PC-3 (cell line): Measurements from ENCODE around the gene RPS23. TPM values are rescaled to one million over a fixed set of nuclear protein-coding genes. Genes with fewer than 3 reads are reported as not detected.

Experiments
- ATAC-seq: fragments of 200-7000 bp; cut with Tn5 transposase; 2 replicates; pipeline ENCODE4 v1.9.1; 2020; ENCODE audit warnings: mild to moderate bottlenecking, moderate library complexity
- BruUV-seq: library from RNA; stranded (reverse); fragments of 400-500 nt; replicated peaks from 2 replicates; lab custom pipeline; 2021; lab: Mats Ljungman, UMichigan
- CTCF ChIA-PET: fragments of 300-600 bp; sonication (Branson Sonifier 250); formaldehyde crosslinking; loops from one replicate; lab custom pipeline; 2022; ENCODE audit warnings: antibody characterized with exemption; lab: Charles Lee
- POLR2A ChIA-PET: fragments of 300-600 bp; sonication (Branson Sonifier 250); formaldehyde crosslinking; loops from one replicate; lab custom pipeline; 2022; ENCODE audit warnings: antibody characterized with exemption; ENCODE audit not compliant: unreplicated experiment; lab: Charles Lee
- DNase-seq: peaks from one replicate; pipeline ENCODE4 v3.0.0-alpha.2; 2015
- H2AFZ ChIP-seq: fragments of 300-600 bp; sonication (generic); 2 replicates; pipeline ENCODE4 v1.6.0; 2016; ENCODE audit warnings: antibody characterized with exemption, low read length
- H3F3A ChIP-seq: fragments of 300-600 bp; sonication (generic); one replicate; pipeline ENCODE4 v1.6.0; 2017; ENCODE audit warnings: antibody characterized with exemption, low read length, control low read depth, mild to moderate bottlenecking; ENCODE audit not compliant: unreplicated experiment
- H3K27ac ChIP-seq: fragments of 300-600 bp; sonication (generic); 2 replicates; pipeline ENCODE4 v1.5.1; 2016; ENCODE audit warnings: mild to moderate bottlenecking, low read length
- H3K27me3 ChIP-seq: fragments of 300-600 bp; sonication (generic); 2 replicates; pipeline ENCODE4 v1.6.1; 2016; ENCODE audit warnings: low read length, mixed read lengths
- H3K36me3 ChIP-seq: fragments of 300-600 bp; sonication (generic); 2 replicates; pipeline ENCODE4 v1.6.1; 2016; ENCODE audit warnings: low read depth, mixed run types, low read length, mixed read lengths
- H3K4me1 ChIP-seq: fragments of 300-600 bp; sonication (generic); 2 replicates; pipeline ENCODE4 v1.5.1; 2016; ENCODE audit warnings: low read length; ENCODE audit not compliant: insufficient read depth
- H3K4me2 ChIP-seq: fragments of 300-600 bp; sonication (generic); 2 replicates; pipeline ENCODE4 v1.6.0; 2016; ENCODE audit warnings: low read length
- H3K4me3 ChIP-seq: fragments of 300-600 bp; sonication (generic); 2 replicates; pipeline ENCODE4 v1.5.1; 2016; ENCODE audit warnings: mild to moderate bottlenecking, low read length, mixed read lengths
- H3K79me2 ChIP-seq: fragments of 300-600 bp; sonication (generic); 2 replicates; pipeline ENCODE4 v1.6.1; 2017; ENCODE audit warnings: low read length, mixed read lengths
- H3K9ac ChIP-seq: fragments of 300-600 bp; sonication (generic); 2 replicates; pipeline ENCODE4 v1.6.0; 2016; ENCODE audit warnings: mild to moderate bottlenecking, low read length
- H3K9me2 ChIP-seq: fragments of 300-600 bp; sonication (generic); replicated peaks from 2 replicates; pipeline ENCODE4 v1.6.1; 2016; ENCODE audit warnings: mixed run types, low read length, mixed read lengths
- H3K9me3 ChIP-seq: fragments of 300-600 bp; sonication (generic); 2 replicates; pipeline ENCODE4 v1.6.1; 2016; ENCODE audit warnings: low read length, mixed read lengths
- H4K20me1 ChIP-seq: fragments of 300-600 bp; sonication (generic); 2 replicates; pipeline ENCODE4 v1.6.1; 2016; ENCODE audit warnings: low read length, mixed read lengths
- CTCF ChIP-seq: fragments of 300-600 bp; sonication (generic); conservative IDR thresholded peaks from 2 replicates; pipeline ENCODE4 v1.5.1; 2017; ENCODE audit warnings: antibody characterized with exemption, low read depth, mild to moderate bottlenecking, low read length
- EZH2 ChIP-seq: fragments of 300-600 bp; sonication (generic); IDR thresholded peaks from one replicate; pipeline ENCODE4 v1.6.1; 2017; ENCODE audit warnings: antibody characterized with exemption, mild to moderate bottlenecking, low read length; ENCODE audit not compliant: unreplicated experiment
- EZH2phosphoT487 ChIP-seq: fragments of 300-600 bp; sonication (generic); IDR thresholded peaks from 2 replicates; pipeline ENCODE4 v1.6.1; 2018; ENCODE audit warnings: mild to moderate bottlenecking, antibody characterized with exemption, low read length, borderline replicate concordance
- intact Hi-C: fragments of 100-400 bp; cut with micrococcal nuclease; formaldehyde crosslinking; loops from 2 replicates; pipeline ENCODE4 v1.9.0; 2023
- total RNA-seq: library from RNA; depleted of rRNA; stranded (reverse); fragments of >200 nt; gene quantifications from 2 replicates; pipeline ENCODE4 v1.2.3, GENCODE V29; 2014

Gene RPS23
- total RNA-seq, 1 experiment from 2014 or later = 2,407 TPM

DNA sequence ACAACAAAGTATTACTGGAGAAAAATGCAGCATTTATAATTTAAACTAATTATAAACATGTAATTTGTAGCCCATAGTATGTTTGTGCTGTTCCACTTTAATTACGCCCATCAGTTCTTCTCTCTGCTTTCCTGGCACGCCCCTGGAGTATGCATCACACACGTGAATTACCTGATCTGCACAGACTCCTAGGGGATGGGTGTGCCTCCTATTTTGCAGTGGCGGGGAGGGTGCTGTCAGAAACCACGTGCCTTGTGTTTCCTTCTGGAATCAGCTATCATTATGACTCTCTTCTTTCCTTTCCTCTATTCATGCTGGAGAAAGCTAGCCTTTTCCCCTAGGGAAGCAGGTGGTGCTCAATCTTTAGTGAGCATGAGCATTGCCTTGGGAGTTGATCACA is 43.3 kb downstream of the RPS23 start:
- POLR2A ChIA-PET = no interaction called here
- DNase-seq = no peak

GRCh38 chr5:82225525-82226172 is 52.5 kb downstream of the RPS23 start:
- H3K4me2 ChIP-seq = no peak overlapping the region
- ATAC-seq = peak; percentile 93
- H3K27ac ChIP-seq = no peak overlapping the region

More for the DNA sequence above, 43.3 kb downstream of the RPS23 start:
- no peak for TF ChIP-seq CTCF
- TF ChIP-seq EZH2phosphoT487 = no peak
- TF ChIP-seq EZH2 = no peak
- ATAC-seq = no peak
- CTCF ChIA-PET = no interaction called here
- Histone ChIP-seq H3K27ac (no peak overlapping the region), H3K9me3 (no peaks in the 10 kb centered on the region), H3K9me2 (no peaks in the 10 kb centered on the region), H3K4me3 (no peak overlapping the region), H3K27me3 (no peaks in the 10 kb centered on the region), H4K20me1 (no peaks in the 10 kb centered on the region), H3K9ac (no peak overlapping the region), H3K36me3 (no peaks in the 10 kb centered on the region), H3K4me1 (no peaks in the 10 kb centered on the region), H3K79me2 (no peaks in the 10 kb centered on the region), H2AFZ (no peak overlapping the region), H3F3A (no peaks in the 10 kb centered on the region), H3K4me2 (no peak overlapping the region)
- intact Hi-C loops = no loop called here
- no TSS peak for BruUV-seq

More at GRCh38 chr5:82225525-82226172, 52.5 kb downstream of the RPS23 start:
- DNase-seq = peak; percentile 80
- H3K4me1 ChIP-seq = no peaks in the 10 kb centered on the region
- H3K9me2 ChIP-seq = no peaks in the 10 kb centered on the region
- intact Hi-C loops = loop anchor here (1.0 to 5.0 kb wide), 5 partner anchors 51 to 798 kb away; no protein-coding TSS in a partner anchor
- no TSS peak for BruUV-seq
- H3K79me2 ChIP-seq = no peaks in the 10 kb centered on the region
- ChIA-PET POLR2A (no interaction called here), CTCF (interaction anchor here (0.5 to 0.6 kb wide), 2 partner anchors 58 to 84 kb away, joined by 3 read pairs; no protein-coding TSS in a partner anchor)
- H3K4me3 ChIP-seq = no peak overlapping the region
- no peaks in the 10 kb centered on the region for H3K36me3 ChIP-seq
- H3K9me3 ChIP-seq = no peaks in the 10 kb centered on the region
- TF ChIP-seq CTCF (peak; percentile 88), EZH2phosphoT487 (no peak), EZH2 (no peak)
- H4K20me1 ChIP-seq = no peaks in the 10 kb centered on the region
- H3K27me3 ChIP-seq = no peaks in the 10 kb centered on the region
- H2AFZ ChIP-seq = no peak overlapping the region; the same call in 1 of the 2 replicates
- H3K9ac ChIP-seq = no peak overlapping the region
- no peaks in the 10 kb centered on the region for H3F3A ChIP-seq
